Spleen (tissue), 11 donors: ENCODE results near the gene WASF2. TPM values are rescaled to one million over a fixed set of nuclear protein-coding genes. Genes with fewer than 3 reads are reported as not detected.

ENCODE experiments used
- DNase-seq: peaks from one replicate; pipeline ENCODE4 v3.0.0-alpha.2; 2020
- H3K27ac ChIP-seq, 8 donors: fragments of 200-600 bp; sonication (generic) in 7 of 8; 1 replicate in 4 of 8; 2 replicates in 4 of 8; pipeline versions ENCODE4 v1.5.0 to v1.8.0; 2016 to 2021; ENCODE audit warnings: inconsistent platforms in 4 of 8, mild to moderate bottlenecking in 4 of 8, moderate library complexity in 1 of 8
- H3K27me3 ChIP-seq, 7 donors: fragments of 200-600 bp; sonication (generic) in 6 of 7; replicated peaks in 1 of 7; 1 replicate in 4 of 7; 2 replicates in 3 of 7; pipeline versions ENCODE4 v1.5.0 to v1.8.0; 2016 to 2021; ENCODE audit warnings: inconsistent platforms in 3 of 7, mild to moderate bottlenecking in 1 of 7
- H3K36me3 ChIP-seq, 6 donors: fragments of 200-600 bp; sonication (generic) in 5 of 6; 1 replicate in 4 of 6; 2 replicates in 2 of 6; pipeline versions ENCODE4 v1.5.0 to v1.8.0; 2016 to 2021; ENCODE audit warnings: inconsistent platforms in 2 of 6
- H3K4me1 ChIP-seq, 6 donors: fragments of 200-600 bp; sonication (generic) in 5 of 6; 1 replicate in 3 of 6; 2 replicates in 3 of 6; pipeline versions ENCODE4 v1.5.0 to v1.8.0; 2016 to 2021; ENCODE audit warnings: inconsistent platforms in 3 of 6
- H3K4me3 ChIP-seq, 8 donors: fragments of 200-600 bp; sonication (generic) in 7 of 8; 1 replicate in 4 of 8; 2 replicates in 4 of 8; pipeline versions ENCODE4 v1.5.0 to v1.8.0; 2016 to 2021; ENCODE audit warnings: inconsistent platforms in 4 of 8, mild to moderate bottlenecking in 4 of 8, moderate library complexity in 2 of 8
- H3K9me3 ChIP-seq, 8 donors: fragments of 200-600 bp; sonication (generic) in 7 of 8; 1 replicate in 4 of 8; 2 replicates in 4 of 8; pipeline versions ENCODE4 v1.5.0 to v1.8.0; 2016 to 2021; ENCODE audit warnings: inconsistent platforms in 4 of 8
- CTCF ChIP-seq, 11 experiments: fragments of 200-600 bp in 7 of 11; fragments of 450-650 bp in 4 of 11; sonication (generic) in 4 of 11; IDR thresholded peaks in 8 of 11; conservative IDR thresholded peaks in 3 of 11; 1 replicate in 7 of 11; 2 replicates in 4 of 11; pipeline versions ENCODE4 v1.4.0 to v1.8.0; 2016 to 2021; ENCODE audit warnings: antibody characterized with exemption in 11 of 11, inconsistent platforms in 4 of 11, mild to moderate bottlenecking in 1 of 11
- POLR2A ChIP-seq, 3 donors: fragments of 450-650 bp; IDR thresholded peaks; one replicate each; pipeline ENCODE4 v1.5.1; 2017; ENCODE audit warnings: antibody characterized with exemption in 3 of 3, mild to moderate bottlenecking in 1 of 3
- POLR2AphosphoS5 ChIP-seq, 3 donors: sonication (generic); formaldehyde crosslinking; IDR thresholded peaks; one replicate each; pipeline ENCODE4 v1.5.1; 2017; ENCODE audit warnings: antibody characterized with exemption in 3 of 3
- WGBS, 5 donors: extraction: QIAGEN DNeasy Blood & Tissue Kit in 3 of 5; methylation state at CpG; one replicate each; pipeline versions ENCODE4 v1.1.5 to v1.1.7; 2013 to 2018; 5-methylcytosine and 5-hydroxymethylcytosine counted together
- intact Hi-C: fragments of 100-400 bp; cut with DNase I; formaldehyde crosslinking; loops from one replicate; pipeline ENCODE4 v1.15.0; 2023; ENCODE audit warnings: low total_unique reads
- polyA plus RNA-seq, 3 donors: library from polyadenylated mRNA; stranded (reverse); fragments of 200-250 nt; gene quantifications; one replicate each; pipeline ENCODE4 v1.2.1, GENCODE V29; 2013
- total RNA-seq, 7 donors: library from RNA; depleted of rRNA in 3 of 7; stranded (reverse); fragments of >200 nt in 3 of 7; fragmentation: NEBNext Ultra II Directional in 4 of 7; extraction: Animal tissue kit (Norgen Biotek cat#: 25700) in 4 of 7; gene quantifications; one replicate each; pipeline versions ENCODE4 v1.1.0 to v1.2.1, GENCODE V29; 2016 to 2021
- donor health status: healthy with polysubstance abuse.
- donor health status: DM: no; HTN: no; CAD: no; lungs with moderate emphysema.
- donor health status: DM: no; HTN: no; CAD: no.
- donor health status: Bipolar disorder and iron deficiency.
- donor health status: healthy.
- donor health status: DM: no; HTN: no; CAD: no.
- donor health status: DM: yes; HTN: yes; CAD: no.

The WASF2 gene
- total and polyA plus RNA-seq, 10 donors: 17.2 to 196 (median 95.6) TPM

DNA sequence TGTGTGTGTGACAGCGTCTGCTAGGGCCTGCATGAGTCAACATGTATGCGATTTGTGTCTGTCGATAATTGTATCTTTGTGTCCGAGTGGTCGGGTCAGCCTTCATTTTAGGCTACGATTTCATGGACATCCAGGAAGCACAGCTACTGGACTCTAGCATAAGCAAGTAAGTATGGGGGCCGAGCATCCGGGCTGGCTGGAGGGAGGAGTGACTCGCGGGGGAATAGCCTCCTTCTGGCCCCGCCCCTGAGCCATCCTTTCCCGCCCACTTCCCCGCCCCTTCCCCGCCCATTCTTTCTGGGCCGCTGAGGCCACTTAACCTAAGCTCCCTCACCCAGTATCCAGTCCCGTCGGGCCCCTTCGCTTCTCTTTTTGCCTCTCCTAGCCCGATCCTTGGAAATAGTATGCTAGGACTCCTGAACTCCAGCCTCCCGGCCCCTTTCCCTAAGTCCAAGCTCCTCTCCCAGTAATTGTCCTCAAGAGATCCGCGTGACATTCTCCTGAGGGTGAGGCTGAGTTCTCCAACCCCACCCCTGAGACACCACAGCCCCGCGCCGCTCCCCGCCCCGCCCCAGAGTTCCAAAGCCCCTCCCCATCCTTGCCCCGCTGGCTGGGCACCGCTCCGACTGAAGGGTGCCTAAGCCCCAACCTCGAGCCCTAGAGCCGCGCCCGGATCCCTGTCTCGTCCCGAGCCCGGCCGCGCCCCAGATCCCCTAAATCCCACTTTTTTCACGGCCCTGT lies 124.4 kb downstream of the WASF2 start:
- WGBS, 5 donors: 3 to 5% (median 4%) methylated on average over 37 to 40 of the region's 40 CpGs

DNA sequence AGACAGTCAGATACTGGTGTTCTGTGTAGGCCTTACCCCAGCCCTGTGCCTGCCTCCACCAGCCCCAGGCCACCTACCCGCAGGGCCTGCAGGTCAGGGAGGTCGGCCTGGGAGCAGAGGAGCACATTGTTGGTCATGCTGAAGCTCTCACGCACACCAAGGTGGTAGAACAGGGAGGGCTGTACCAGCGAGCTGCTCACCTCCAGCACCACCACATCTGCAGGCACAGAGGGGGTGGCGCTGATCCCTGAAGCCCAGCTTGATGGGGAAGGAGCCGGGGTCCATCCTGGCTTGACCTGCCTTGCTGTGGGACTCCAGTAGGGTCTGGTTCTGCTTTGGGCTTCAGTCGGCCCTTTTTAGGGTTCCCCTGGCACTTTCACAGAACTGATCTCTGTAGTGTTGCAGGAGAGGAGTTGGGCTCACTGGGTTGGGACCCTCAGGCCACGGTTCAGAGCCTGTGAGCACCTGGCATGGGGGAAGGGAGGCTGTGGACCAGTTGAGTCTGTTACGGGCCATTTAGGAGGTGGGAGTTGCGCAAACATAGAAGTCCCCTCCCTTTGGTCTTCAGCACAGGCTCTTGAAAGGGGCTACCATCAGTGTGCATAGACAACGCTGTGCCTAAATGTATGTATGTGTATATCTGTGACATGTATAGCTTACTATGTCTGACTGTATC lies 125.1 kb downstream of the WASF2 start:
- Histone ChIP-seq H3K4me1 (peaks cover 23 to 74% (median 58%) of the 10 kb centered on the region in 6 donors), H3K9me3 (no peaks in the 10 kb centered on the region), H3K27me3 (peaks cover 0 to 4% (median 0%) of the 10 kb centered on the region in 7 donors), H3K36me3 (peaks cover 0 to 48% (median 7%) of the 10 kb centered on the region in 6 donors), H3K27ac (peak overlapping the region in 7 of 8 donors; percentile 88 to 95 (median 91)), H3K4me3 (peak overlapping the region in 6 of 8 donors; percentile 60 to 89 (median 70))
- no peak for TF ChIP-seq POLR2AphosphoS5 (IDR thresholded peaks at IDR 0.05)
- no peak for TF ChIP-seq POLR2A (IDR thresholded peaks at IDR 0.05)
- TF ChIP-seq CTCF (IDR thresholded peaks at IDR 0.05 in 8 of 11, conservative IDR thresholded peaks at IDR 0.05 in 3 of 11): no peak
- intact Hi-C loops: no loop called here
- DNase-seq: no peak
- WGBS, 5 donors: 54 to 80% (median 72%) methylated on average over 6 to 11 of the region's 11 CpGs

More for the DNA sequence above, 124.4 kb downstream of the WASF2 start:
- DNase-seq: peak; percentile 95
- Histone ChIP-seq H3K9me3 (no peaks in the 10 kb centered on the region), H3K27ac (peak overlapping the region; percentile 68 to 95 (median 90)), H3K4me3 (peak overlapping the region; percentile 33 to 89 (median 67)), H3K36me3 (peaks cover 0 to 42% (median 7%) of the 10 kb centered on the region in 6 donors), H3K4me1 (peaks cover 19 to 74% (median 58%) of the 10 kb centered on the region in 6 donors), H3K27me3 (peaks cover 0 to 4% (median 0%) of the 10 kb centered on the region in 7 donors)
- TF ChIP-seq CTCF (IDR thresholded peaks at IDR 0.05 in 8 of 11, conservative IDR thresholded peaks at IDR 0.05 in 3 of 11) (no peak), POLR2A (IDR thresholded peaks at IDR 0.05) (peak in 1 of 3 donors; percentile 24), POLR2AphosphoS5 (IDR thresholded peaks at IDR 0.05) (peak in 2 of 3 donors; percentile 28 to 69)
- intact Hi-C loops: no loop called here

DNA sequence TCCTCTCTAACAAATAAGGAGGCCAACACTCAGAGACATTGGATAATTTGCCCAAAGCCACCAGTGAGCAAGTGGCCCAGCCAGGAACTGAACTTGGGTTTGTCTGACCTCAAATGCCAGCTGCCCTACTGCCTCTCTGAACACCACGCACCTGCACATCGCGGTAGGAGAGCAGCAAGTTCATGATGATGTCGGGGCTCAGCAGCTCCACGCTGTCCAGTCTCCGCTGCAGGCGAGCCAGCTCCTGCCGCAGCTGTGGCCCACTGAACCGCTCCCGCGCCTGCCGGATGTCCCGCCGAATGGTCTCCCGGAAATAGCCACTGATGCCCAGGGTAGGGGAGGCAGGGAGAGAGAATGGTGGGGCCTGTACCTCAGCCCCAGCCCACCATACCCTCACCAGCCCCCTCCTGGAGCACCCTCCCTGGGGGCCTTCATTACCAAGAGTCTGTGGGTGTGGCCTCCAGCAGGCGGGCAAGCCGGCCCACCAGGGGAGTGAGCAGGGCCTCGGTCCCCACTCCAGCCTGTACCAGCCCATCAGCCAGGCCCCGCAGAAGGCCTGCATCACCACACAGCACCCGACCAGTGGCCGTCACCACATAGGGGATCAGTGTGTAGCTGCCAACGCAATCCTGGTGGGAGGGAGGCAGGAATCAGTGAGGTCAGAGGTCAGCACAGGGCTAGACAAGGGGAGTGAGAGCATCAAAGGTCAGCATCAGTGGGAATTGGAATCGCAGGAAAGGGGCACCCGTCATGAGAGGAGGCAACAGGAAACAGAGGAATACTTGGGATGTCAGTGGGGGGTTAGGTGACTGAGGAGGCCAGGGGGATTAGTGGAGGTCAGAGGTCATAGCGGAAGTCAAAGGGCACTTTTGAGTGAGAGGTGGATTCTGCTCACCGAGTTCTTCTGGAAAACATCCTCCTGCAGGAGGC lies 125.9 kb downstream of the WASF2 start:
- intact Hi-C loops: no loop called here
- Histone ChIP-seq H3K36me3 (peaks cover 0 to 56% (median 11%) of the 10 kb centered on the region in 6 donors), H3K4me3 (no peak overlapping the region), H3K9me3 (no peaks in the 10 kb centered on the region), H3K4me1 (peaks cover 26 to 74% (median 56%) of the 10 kb centered on the region in 6 donors), H3K27me3 (peaks cover 0 to 4% (median 0%) of the 10 kb centered on the region in 7 donors), H3K27ac (peak overlapping the region in 3 of 8 donors; percentile 91 to 92 (median 91))
- WGBS, 5 donors: 89 to 93% (median 92%) methylated on average over 12 to 26 of the region's 26 CpGs
- DNase-seq: no peak
- TF ChIP-seq POLR2AphosphoS5 (IDR thresholded peaks at IDR 0.05) (no peak), POLR2A (IDR thresholded peaks at IDR 0.05) (no peak), CTCF (IDR thresholded peaks at IDR 0.05 in 8 of 11, conservative IDR thresholded peaks at IDR 0.05 in 3 of 11) (no peak)
